ENCODE measurements around the gene STK32B.

- TF ChIP-seq, protein P1, sequence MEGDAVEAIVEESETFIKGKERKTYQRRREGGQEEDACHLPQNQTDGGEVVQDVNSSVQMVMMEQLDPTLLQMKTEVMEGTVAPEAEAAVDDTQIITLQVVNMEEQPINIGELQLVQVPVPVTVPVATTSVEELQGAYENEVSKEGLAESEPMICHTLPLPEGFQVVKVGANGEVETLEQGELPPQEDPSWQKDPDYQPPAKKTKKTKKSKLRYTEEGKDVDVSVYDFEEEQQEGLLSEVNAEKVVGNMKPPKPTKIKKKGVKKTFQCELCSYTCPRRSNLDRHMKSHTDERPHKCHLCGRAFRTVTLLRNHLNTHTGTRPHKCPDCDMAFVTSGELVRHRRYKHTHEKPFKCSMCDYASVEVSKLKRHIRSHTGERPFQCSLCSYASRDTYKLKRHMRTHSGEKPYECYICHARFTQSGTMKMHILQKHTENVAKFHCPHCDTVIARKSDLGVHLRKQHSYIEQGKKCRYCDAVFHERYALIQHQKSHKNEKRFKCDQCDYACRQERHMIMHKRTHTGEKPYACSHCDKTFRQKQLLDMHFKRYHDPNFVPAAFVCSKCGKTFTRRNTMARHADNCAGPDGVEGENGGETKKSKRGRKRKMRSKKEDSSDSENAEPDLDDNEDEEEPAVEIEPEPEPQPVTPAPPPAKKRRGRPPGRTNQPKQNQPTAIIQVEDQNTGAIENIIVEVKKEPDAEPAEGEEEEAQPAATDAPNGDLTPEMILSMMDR (IDR thresholded peaks at IDR 0.05) = no peak
- no peak for TF ChIP-seq ZFX (IDR thresholded peaks at IDR 0.05; ENCODE audit: borderline replicate concordance)
Measured at GRCh38 chr4:5465956-5466355, 414.7 kb downstream of the STK32B start.

All from 22Rv1 (cell line).